ENCODE results near the gene TEDC1.

DNA sequence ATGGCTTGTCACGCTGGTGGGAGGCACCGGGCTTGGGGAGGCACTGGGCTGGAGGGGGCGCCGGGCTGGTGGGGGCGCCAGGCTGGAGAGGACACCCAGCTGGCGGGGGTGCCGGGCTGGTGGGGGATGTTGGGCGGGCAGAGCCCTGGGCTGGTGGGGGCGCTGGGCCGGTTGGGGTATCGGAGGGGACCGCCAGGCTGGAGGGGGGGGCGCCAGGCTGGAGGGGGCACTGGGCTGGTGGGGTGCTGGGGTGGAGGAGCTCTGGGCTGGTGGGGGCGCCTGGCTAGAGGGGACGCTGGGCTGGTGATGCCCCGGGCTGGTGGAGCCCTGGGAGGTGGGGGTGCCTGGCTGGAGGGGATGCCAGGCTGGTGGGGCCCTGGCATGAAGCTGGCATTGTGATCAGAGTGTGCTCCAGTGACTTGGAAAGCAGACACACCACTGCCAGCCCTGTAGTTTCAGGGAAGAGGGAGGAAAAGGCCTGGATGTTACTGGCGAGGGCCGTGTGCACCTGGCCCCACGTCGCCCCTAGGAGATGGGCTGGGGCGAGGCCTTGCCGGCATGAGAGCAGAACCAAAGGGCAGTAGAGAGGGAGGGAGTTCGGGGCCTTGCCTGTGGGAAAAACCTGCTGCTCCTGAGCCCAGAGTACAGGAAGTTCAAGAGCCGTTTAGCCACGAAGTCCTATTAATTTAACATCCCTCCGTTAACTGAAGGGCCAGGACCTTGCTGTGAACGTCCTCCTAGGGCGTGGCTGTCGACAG, 13.1 kb downstream of the TEDC1 start:
- no peak for TF ChIP-seq EZH2 (IDR thresholded peaks at IDR 0.05; ENCODE audit: low read length)
- TF ChIP-seq, protein P1, sequence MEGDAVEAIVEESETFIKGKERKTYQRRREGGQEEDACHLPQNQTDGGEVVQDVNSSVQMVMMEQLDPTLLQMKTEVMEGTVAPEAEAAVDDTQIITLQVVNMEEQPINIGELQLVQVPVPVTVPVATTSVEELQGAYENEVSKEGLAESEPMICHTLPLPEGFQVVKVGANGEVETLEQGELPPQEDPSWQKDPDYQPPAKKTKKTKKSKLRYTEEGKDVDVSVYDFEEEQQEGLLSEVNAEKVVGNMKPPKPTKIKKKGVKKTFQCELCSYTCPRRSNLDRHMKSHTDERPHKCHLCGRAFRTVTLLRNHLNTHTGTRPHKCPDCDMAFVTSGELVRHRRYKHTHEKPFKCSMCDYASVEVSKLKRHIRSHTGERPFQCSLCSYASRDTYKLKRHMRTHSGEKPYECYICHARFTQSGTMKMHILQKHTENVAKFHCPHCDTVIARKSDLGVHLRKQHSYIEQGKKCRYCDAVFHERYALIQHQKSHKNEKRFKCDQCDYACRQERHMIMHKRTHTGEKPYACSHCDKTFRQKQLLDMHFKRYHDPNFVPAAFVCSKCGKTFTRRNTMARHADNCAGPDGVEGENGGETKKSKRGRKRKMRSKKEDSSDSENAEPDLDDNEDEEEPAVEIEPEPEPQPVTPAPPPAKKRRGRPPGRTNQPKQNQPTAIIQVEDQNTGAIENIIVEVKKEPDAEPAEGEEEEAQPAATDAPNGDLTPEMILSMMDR (optimal IDR thresholded peaks at IDR 0.05 in 1 of 3, IDR thresholded peaks at IDR 0.05 in 1 of 3, conservative IDR thresholded peaks at IDR 0.05 in 1 of 3; ENCODE audit: extremely low read depth in 1 of 3, insufficient read depth in 2 of 3, low read length in 3 of 3), result no peak

Data from keratinocyte (primary cell).